K562 (cell line): ENCODE data around the gene STRIP1. TPM values are rescaled to one million over a fixed set of nuclear protein-coding genes. Genes with fewer than 3 reads are reported as not detected.

Experiments
- ASH1L ChIP-seq: fragments of 450-650 bp; IDR thresholded peaks from 2 replicates; pipeline ENCODE4 v1.6.1; 2018; ENCODE audit warnings: borderline replicate concordance, mild to moderate bottlenecking, low read depth; ENCODE audit not compliant: partially characterized antibody
- HNRNPK ChIP-seq: fragments of 200-400 bp; formaldehyde crosslinking; IDR thresholded peaks from one replicate; pipeline ENCODE4 v1.6.1; 2018; ENCODE audit warnings: mild to moderate bottlenecking, low read depth, low read length; ENCODE audit not compliant: poor library complexity, severe bottlenecking
- LEF1 ChIP-seq: fragments of 450-650 bp; IDR thresholded peaks from 2 replicates; pipeline ENCODE4 v1.6.1; 2016; ENCODE audit warnings: mild to moderate bottlenecking
- MEIS2 ChIP-seq: fragments of 450-650 bp; IDR thresholded peaks from 2 replicates; pipeline ENCODE4 v1.6.1; 2014; ENCODE audit warnings: mild to moderate bottlenecking; ENCODE audit not compliant: partially characterized antibody
- NELFE ChIP-seq: IDR thresholded peaks from 2 replicates; pipeline ENCODE4 v1.6.1; 2011; ENCODE audit warnings: mild to moderate bottlenecking; ENCODE audit not compliant: insufficient read depth, insufficient read length
- NEUROD1 ChIP-seq: fragments of 150-350 bp; IDR thresholded peaks from 2 replicates; pipeline ENCODE4 v1.6.1; 2014; ENCODE audit warnings: borderline replicate concordance, low read length, low read depth; ENCODE audit not compliant: partially characterized antibody
- NFATC3 ChIP-seq: fragments of 450-650 bp; IDR thresholded peaks from 2 replicates; pipeline ENCODE4 v1.6.1; 2017; ENCODE audit warnings: mild to moderate bottlenecking
- POLR2A ChIP-seq: fragments of 450-650 bp; conservative IDR thresholded peaks from 2 replicates; pipeline ENCODE4 v1.6.1; 2016
- PRPF4 ChIP-seq: fragments of 200-400 bp; formaldehyde crosslinking; IDR thresholded peaks from one replicate; pipeline ENCODE4 v1.6.1; 2017; ENCODE audit warnings: low read length, low read depth, mild to moderate bottlenecking; ENCODE audit not compliant: insufficient read depth, poor library complexity, severe bottlenecking
- SIN3A ChIP-seq, 2 experiments: fragments of 150-350 bp in 1 of 2; IDR thresholded peaks; 2 replicates each; pipeline ENCODE4 v1.6.1; 2011 to 2016; ENCODE audit warnings: borderline replicate concordance in 2 of 2, low read depth in 2 of 2, low read length in 2 of 2, mild to moderate bottlenecking in 2 of 2, moderate library complexity in 2 of 2; ENCODE audit not compliant: control insufficient read depth in 1 of 2
- SIRT6 ChIP-seq: IDR thresholded peaks from one replicate; pipeline ENCODE4 v1.6.1; 2012; ENCODE audit warnings: low read depth, mild to moderate bottlenecking, control low read depth, inconsistent platforms, low read length, moderate library complexity
- SMAD4 ChIP-seq: fragments of 250-450 bp; sonication (Bioruptor Pico); conservative IDR thresholded peaks from 2 replicates; pipeline ENCODE4 v1.8.0; 2021; ENCODE audit warnings: inconsistent platforms, mild to moderate bottlenecking, moderate library complexity
- TCF7L2 ChIP-seq: fragments of 150-350 bp; IDR thresholded peaks from 2 replicates; pipeline ENCODE4 v1.6.1; 2016; ENCODE audit warnings: low read depth, mild to moderate bottlenecking, low read length, moderate library complexity
- ZNF212 ChIP-seq: fragments of 450-650 bp; formaldehyde crosslinking; IDR thresholded peaks from 2 replicates; pipeline ENCODE4 v1.4.0; 2020; ENCODE audit warnings: mild to moderate bottlenecking
- ZNF23 ChIP-seq: fragments of 250-450 bp; sonication (Bioruptor Pico); IDR thresholded peaks from 2 replicates; pipeline ENCODE4 v1.4.0; 2020; ENCODE audit warnings: mild to moderate bottlenecking
- ZNF274 ChIP-seq: IDR thresholded peaks from 2 replicates; pipeline ENCODE4 v1.6.1; 2011; ENCODE audit warnings: low read depth, mild to moderate bottlenecking, low read length, moderate library complexity, borderline replicate concordance
- ZNF584 ChIP-seq: fragments of 200-800 bp; sonication (Bioruptor generic); IDR thresholded peaks from 2 replicates; pipeline ENCODE4 v1.6.1; 2016; ENCODE audit warnings: low read depth, mild to moderate bottlenecking, missing genetic modification characterization, missing compliant biosample characterization
- polyA plus RNA-seq, 8 experiments: library from polyadenylated mRNA; depleted of rRNA in 4 of 8; stranded (reverse) in 5 of 8; unstranded in 3 of 8; fragments of >200 nt; fragmentation: Nextera tagmentation in 2 of 8; fragmentation: Illumina TruSeq in 1 of 8; extraction: Ambion mirVana in 2 of 8; extraction: Trizol in 1 of 8; gene quantifications; 2 replicates each; pipeline versions ENCODE4 v1.2.1 to v1.2.3, GENCODE V29; 2011 to 2014; ENCODE audit warnings: inconsistent platforms in 1 of 8, missing spikeins in 1 of 8
- total RNA-seq, 7 experiments: library from RNA; depleted of rRNA in 6 of 7; stranded (reverse); fragments of >200 nt in 6 of 7; fragmentation: Illumina TruSeq in 2 of 7; extraction: Trizol in 2 of 7; gene quantifications; 2 replicates each; pipeline versions ENCODE4 v1.2.1 to v1.2.3, GENCODE V29; 2011 to 2021; ENCODE audit warnings: low replicate concordance in 1 of 7
- TF ChIP-seq, protein P1 (sequence below): sonication (generic); formaldehyde crosslinking; IDR thresholded peaks from 2 replicates; pipeline ENCODE4 v1.8.0; 2022; ENCODE audit warnings: mild to moderate bottlenecking, low read depth, missing genetic modification reagents
- TF ChIP-seq, protein P2 (sequence below): fragments of 250-450 bp; sonication (Bioruptor Pico); IDR thresholded peaks from 2 replicates; pipeline ENCODE4 v1.5.0; 2021
- TF ChIP-seq, protein P3 (sequence below): fragments of 450-650 bp; IDR thresholded peaks from 2 replicates; pipeline ENCODE4 v1.6.1; 2017; ENCODE audit warnings: antibody characterized with exemption, mild to moderate bottlenecking
- TF ChIP-seq, protein P4 (sequence below): fragments of 250-450 bp; sonication (Bioruptor Pico); IDR thresholded peaks from 2 replicates; pipeline ENCODE4 v1.5.0; 2020; ENCODE audit warnings: mild to moderate bottlenecking, borderline replicate concordance

The STRIP1 gene
- total and polyA plus RNA-seq, 9 of the 15 experiments (the other 6 are each of a cell fraction or from before 2014, with no cell fraction given), result 9.9 to 42.3 (median 32.0) TPM

DNA sequence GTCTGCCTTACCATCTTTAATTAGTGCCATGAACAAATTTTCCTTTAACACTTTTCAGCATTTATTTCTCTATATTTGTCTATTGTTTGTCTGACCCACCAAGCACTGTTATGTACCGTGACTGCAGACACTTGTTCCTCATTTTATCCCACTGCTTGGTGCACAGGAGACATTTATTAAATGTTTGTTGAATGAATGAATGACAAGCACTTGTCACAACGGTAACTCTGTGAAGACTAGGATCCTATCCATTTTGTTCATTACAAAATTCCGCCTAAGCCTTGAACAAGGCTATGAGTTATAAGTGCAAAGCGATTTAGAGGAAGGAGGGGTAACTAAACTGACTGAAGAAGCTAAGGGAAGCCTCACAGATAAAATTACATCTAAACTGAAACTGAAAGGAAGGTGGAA, 379 bp upstream of the STRIP1 start (continued):
- TF ChIP-seq ZNF274 (no peak), NFATC3 (peak; percentile 62; the same call in 1 of the 2 replicates), MEIS2 (peak; percentile 8), NEUROD1 (no peak), SMAD4 (no peak), ZNF212 (no peak), PRPF4 (no peak), SIRT6 (no peak), POLR2A (no peak), ZNF584 (CRISPR knock-in tag) (no peak), SIN3A (IDR thresholded peaks at IDR 0.05; ENCODE audit: borderline replicate concordance in 2 of 2, control insufficient read depth in 1 of 2, low read depth in 2 of 2, low read length in 2 of 2) (no peak), LEF1 (peak; percentile 37; the same call in 1 of the 2 replicates), ZNF23 (CRISPR knock-in tag) (no peak; the same call in 1 of the 2 replicates), NELFE (no peak), HNRNPK (no peak), ASH1L (no peak), TCF7L2 (no peak)
- TF ChIP-seq, protein P1, sequence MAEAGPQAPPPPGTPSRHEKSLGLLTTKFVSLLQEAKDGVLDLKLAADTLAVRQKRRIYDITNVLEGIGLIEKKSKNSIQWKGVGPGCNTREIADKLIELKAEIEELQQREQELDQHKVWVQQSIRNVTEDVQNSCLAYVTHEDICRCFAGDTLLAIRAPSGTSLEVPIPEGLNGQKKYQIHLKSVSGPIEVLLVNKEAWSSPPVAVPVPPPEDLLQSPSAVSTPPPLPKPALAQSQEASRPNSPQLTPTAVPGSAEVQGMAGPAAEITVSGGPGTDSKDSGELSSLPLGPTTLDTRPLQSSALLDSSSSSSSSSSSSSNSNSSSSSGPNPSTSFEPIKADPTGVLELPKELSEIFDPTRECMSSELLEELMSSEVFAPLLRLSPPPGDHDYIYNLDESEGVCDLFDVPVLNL (CRISPR knock-in tag), result no peak
- TF ChIP-seq, protein P2, sequence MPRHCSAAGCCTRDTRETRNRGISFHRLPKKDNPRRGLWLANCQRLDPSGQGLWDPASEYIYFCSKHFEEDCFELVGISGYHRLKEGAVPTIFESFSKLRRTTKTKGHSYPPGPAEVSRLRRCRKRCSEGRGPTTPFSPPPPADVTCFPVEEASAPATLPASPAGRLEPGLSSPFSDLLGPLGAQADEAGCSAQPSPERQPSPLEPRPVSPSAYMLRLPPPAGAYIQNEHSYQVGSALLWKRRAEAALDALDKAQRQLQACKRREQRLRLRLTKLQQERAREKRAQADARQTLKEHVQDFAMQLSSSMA (CRISPR knock-in tag), result no peak
- TF ChIP-seq, protein P3, sequence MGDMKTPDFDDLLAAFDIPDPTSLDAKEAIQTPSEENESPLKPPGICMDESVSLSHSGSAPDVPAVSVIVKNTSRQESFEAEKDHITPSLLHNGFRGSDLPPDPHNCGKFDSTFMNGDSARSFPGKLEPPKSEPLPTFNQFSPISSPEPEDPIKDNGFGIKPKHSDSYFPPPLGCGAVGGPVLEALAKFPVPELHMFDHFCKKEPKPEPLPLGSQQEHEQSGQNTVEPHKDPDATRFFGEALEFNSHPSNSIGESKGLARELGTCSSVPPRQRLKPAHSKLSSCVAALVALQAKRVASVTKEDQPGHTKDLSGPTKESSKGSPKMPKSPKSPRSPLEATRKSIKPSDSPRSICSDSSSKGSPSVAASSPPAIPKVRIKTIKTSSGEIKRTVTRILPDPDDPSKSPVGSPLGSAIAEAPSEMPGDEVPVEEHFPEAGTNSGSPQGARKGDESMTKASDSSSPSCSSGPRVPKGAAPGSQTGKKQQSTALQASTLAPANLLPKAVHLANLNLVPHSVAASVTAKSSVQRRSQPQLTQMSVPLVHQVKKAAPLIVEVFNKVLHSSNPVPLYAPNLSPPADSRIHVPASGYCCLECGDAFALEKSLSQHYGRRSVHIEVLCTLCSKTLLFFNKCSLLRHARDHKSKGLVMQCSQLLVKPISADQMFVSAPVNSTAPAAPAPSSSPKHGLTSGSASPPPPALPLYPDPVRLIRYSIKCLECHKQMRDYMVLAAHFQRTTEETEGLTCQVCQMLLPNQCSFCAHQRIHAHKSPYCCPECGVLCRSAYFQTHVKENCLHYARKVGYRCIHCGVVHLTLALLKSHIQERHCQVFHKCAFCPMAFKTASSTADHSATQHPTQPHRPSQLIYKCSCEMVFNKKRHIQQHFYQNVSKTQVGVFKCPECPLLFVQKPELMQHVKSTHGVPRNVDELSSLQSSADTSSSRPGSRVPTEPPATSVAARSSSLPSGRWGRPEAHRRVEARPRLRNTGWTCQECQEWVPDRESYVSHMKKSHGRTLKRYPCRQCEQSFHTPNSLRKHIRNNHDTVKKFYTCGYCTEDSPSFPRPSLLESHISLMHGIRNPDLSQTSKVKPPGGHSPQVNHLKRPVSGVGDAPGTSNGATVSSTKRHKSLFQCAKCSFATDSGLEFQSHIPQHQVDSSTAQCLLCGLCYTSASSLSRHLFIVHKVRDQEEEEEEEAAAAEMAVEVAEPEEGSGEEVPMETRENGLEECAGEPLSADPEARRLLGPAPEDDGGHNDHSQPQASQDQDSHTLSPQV, result no peak
- TF ChIP-seq, protein P4, sequence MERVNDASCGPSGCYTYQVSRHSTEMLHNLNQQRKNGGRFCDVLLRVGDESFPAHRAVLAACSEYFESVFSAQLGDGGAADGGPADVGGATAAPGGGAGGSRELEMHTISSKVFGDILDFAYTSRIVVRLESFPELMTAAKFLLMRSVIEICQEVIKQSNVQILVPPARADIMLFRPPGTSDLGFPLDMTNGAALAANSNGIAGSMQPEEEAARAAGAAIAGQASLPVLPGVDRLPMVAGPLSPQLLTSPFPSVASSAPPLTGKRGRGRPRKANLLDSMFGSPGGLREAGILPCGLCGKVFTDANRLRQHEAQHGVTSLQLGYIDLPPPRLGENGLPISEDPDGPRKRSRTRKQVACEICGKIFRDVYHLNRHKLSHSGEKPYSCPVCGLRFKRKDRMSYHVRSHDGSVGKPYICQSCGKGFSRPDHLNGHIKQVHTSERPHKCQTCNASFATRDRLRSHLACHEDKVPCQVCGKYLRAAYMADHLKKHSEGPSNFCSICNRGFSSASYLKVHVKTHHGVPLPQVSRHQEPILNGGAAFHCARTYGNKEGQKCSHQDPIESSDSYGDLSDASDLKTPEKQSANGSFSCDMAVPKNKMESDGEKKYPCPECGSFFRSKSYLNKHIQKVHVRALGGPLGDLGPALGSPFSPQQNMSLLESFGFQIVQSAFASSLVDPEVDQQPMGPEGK (CRISPR knock-in tag), result no peak
